Measurements from ENCODE around the gene OBP2A.

GRCh38 chr9:135582966-135583687 lies 37.2 kb downstream of the OBP2A start:
- TF ChIP-seq, protein P1, sequence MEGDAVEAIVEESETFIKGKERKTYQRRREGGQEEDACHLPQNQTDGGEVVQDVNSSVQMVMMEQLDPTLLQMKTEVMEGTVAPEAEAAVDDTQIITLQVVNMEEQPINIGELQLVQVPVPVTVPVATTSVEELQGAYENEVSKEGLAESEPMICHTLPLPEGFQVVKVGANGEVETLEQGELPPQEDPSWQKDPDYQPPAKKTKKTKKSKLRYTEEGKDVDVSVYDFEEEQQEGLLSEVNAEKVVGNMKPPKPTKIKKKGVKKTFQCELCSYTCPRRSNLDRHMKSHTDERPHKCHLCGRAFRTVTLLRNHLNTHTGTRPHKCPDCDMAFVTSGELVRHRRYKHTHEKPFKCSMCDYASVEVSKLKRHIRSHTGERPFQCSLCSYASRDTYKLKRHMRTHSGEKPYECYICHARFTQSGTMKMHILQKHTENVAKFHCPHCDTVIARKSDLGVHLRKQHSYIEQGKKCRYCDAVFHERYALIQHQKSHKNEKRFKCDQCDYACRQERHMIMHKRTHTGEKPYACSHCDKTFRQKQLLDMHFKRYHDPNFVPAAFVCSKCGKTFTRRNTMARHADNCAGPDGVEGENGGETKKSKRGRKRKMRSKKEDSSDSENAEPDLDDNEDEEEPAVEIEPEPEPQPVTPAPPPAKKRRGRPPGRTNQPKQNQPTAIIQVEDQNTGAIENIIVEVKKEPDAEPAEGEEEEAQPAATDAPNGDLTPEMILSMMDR (IDR thresholded peaks at IDR 0.05) = no peak
- TF ChIP-seq EP300 (IDR thresholded peaks at IDR 0.05) = no peak
- no peak for TF ChIP-seq POLR2A (IDR thresholded peaks at IDR 0.05)

Measured in ovary (tissue), 3 donors.